Amniotic stem cell (primary cell): Measurements from ENCODE around the gene TEX14.

Source experiments
- DNase-seq: peaks from one replicate; lab custom pipeline; 2025; lab: John Stamatoyannopoulos, UW

The TEX14 gene

DNA sequence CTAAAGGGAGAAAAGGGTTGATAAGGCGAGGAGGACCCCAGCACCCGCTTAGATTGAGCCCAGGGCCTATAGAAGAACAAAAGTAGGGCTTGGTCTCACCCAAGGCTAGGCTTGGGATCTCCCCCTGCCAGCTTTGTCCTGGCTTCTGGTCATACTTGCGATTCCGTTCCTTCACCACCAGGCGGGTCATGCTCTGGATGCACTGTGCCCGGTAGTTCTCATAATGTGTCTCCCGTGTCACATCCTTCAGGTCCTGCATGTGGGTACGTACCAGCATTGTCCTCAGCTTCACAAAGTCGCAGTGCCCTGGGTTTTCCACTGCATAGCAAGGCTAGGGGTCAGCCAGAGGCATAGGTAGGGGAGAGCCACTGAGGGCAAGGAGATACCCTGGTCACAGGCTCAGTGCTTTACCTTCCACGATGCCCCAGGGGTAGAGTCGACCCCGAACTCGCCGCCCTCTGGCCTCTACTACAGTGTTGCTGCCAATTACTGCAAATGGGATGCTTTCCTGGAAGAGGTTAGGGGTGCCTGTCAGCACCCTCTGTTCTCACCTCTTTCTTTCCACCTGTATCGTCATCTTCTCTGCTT lies 170.9 kb downstream of the TEX14 start:
- DNase-seq = no peak

GRCh38 chr17:58517928-58518609 lies 173.8 kb downstream of the TEX14 start:
- peak; percentile 100 for DNase-seq

DNA sequence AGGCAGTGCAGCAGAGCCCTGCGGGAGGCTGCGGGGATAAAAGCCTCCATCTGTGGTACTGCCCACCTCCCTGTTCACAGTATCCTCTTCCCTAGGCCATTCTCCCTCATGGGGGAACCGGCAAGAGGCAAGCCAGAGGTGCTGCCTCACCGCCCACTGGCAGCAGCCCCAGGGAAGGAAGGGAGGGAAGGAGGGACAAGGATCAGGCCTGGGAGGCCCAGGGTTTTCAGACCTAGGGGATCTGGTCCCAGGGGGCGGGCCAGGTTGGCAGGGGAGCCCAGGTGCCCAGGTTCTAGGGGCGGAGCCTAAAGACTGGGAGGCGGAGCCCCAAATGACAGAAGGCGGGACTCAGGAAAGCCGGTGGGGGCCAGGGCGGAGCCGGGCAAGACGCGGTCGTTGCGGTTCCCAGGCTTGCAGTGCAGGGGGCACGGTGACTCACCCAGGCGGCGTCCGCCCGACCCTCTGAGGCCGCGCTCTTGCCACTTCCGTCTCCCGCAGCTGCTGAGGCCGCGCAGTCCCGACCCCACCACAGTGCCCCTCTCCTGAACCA lies 174.4 kb downstream of the TEX14 start:
- DNase-seq = no peak

DNA sequence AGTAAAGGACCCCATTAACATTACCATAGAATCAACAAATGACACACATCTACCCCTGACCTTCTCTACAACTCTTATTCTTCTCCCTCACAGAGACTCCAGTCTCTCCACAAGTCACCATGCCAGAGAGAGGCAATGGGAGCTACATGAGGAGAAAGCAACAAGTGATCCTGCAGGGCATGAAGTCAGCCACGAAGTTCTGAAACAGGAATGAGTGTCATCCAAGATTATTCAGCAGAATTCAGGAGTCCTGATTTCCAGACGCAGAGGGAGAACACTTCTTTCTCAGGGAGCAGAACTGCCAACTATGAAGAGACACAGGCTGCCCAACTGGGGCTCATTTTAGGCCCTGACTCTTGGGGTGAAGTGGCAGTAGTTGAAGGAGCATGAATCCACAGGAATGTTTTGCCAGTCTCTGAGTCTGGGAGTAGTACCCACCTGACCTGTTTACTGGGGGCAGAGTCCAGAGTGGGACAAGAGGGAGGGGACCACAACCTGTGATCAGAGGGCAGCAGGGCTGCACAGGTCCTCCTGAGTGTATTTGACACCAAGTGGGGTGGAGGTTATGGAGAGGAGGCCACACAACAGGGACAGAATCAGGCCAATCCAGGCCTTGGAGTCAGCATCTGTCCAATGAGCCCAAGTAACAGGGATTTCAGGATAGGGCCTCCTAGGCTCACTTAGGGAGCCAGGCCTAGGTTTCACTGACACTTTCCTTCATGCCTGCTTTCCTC lies 175.0 kb downstream of the TEX14 start:
- no peak for DNase-seq

- no peak for DNase-seq
These were observed 176.6 kb downstream of the TEX14 start for GRCh38 chr17:58515286-58515685.

- DNase-seq = no peak
These were observed 177.1 kb downstream of the TEX14 start for GRCh38 chr17:58514770-58515157.

- peak; percentile 58 for DNase-seq
These were observed 177.7 kb downstream of the TEX14 start, which contains the start of gene MTMR4 for GRCh38 chr17:58513965-58514769. MTMR4 (minus strand) TSS chr17:58514638; CDS start chr17:58514407, 231 bp downstream.

DNA sequence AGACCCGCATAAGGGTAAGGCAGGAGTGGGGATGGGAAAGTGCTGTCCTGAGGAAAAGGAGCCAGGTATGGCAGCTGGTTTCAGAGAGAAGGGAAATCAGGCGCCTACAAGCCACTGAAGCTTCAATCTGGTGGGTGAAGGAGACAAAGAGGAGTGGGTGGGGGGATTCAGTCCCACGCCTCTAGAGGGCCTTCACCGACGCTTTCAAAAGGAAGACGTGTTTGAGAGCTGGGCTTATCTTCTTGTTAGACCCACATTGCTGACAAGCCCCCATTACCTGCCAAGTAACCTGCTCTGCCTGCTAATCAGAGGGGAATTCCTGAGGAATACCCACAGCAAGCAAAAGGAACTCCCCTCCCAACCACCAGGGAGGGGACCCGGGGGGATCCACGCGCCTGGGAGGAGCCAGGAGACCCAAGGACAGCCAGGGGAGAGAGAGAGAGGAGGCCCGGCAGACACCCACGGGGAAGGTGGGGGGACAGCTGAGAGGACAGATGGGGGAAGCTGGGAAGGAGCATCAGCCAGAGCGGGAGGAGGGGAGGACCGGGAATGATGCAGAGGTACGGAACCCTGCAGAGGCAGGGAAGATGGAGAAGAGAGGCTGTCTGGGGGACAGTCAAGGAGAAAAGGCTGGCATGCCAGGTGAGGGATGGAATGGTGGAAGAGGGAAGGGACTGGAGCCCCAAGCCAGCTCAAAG lies 178.4 kb downstream of the TEX14 start:
- no peak for DNase-seq

DNA sequence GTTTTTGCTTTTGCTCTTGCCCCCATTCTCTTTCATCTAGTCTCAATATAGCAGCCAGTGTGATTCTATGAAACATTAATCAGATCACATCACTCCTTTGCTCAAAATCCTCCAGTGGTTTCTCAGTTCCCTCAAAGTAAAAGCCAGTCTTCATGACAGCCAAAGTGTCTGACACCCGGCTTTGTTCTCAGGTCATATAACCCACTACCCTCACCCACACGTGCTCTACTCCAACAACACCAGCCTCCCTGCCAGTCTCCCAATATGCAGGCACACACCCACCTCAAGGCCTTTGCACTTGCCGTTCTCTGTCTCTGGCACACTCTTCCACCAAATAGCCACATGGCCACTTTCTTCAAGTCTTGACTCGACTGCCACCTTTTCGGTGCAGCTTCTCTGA lies 181.8 kb downstream of the TEX14 start:
- no peak for DNase-seq

GRCh38 chr17:58508341-58509067 lies 183.3 kb downstream of the TEX14 start:
- DNase-seq = no peak

GRCh38 chr17:58507123-58507634 lies 184.7 kb downstream of the TEX14 start:
- no peak for DNase-seq
